H1 (cell line): ENCODE data around the gene TOMM7. TPM values are rescaled to one million over a fixed set of nuclear protein-coding genes. Genes with fewer than 3 reads are reported as not detected.

Experiments
- KDM4A ChIP-seq: IDR thresholded peaks from one replicate; pipeline ENCODE4 v1.7.1; 2012; ENCODE audit warnings: low read depth, mild to moderate bottlenecking, moderate library complexity, low read length, inconsistent platforms; ENCODE audit not compliant: severe bottlenecking
- KDM5A ChIP-seq: fragments of 200-600 bp; IDR thresholded peaks from 2 replicates; pipeline ENCODE4 v1.7.1; 2012; ENCODE audit warnings: mild to moderate bottlenecking, low read length, inconsistent platforms, mixed read lengths
- polyA plus RNA-seq, 7 experiments: library from polyadenylated mRNA; depleted of rRNA in 3 of 7; stranded (reverse) in 5 of 7; unstranded in 2 of 7; fragments of >200 nt in 5 of 7; fragments of 200-250 nt in 2 of 7; gene quantifications; 1 replicate in 5 of 7; 2 replicates in 1 of 7; 4 replicates in 1 of 7; pipeline versions ENCODE4 v1.2.1 to v1.2.3, GENCODE V29; 2011 to 2013; ENCODE audit warnings: missing spikeins in 2 of 7, mixed read lengths in 2 of 7
- total RNA-seq: library from RNA; stranded (reverse); fragmentation: NEBNext Ultra II Directional; extraction: Animal tissue kit (Norgen Biotek cat#: 25700); gene quantifications from 2 replicates; pipeline ENCODE4 v1.2.1, GENCODE V29; 2021

The TOMM7 gene
- total and polyA plus RNA-seq, 2 of the 8 experiments (the other 6 are each of a cell fraction or from before 2014, with no cell fraction given): 389 to 508 TPM

- no peak for TF ChIP-seq KDM4A
- TF ChIP-seq KDM5A: no peak
Measured at GRCh38 chr7:22783421-22783820, 39.2 kb downstream of the TOMM7 start (continued).
